ENCODE data around the gene ZNF30.
"Not testable (repeated sequence)": the region's sequence is repeated elsewhere in the genome, so short reads cannot be mapped to it uniquely, and the experiment has no call there.

Gene ZNF30

GRCh38 chr19:34926685-34927375, at the start of gene ZNF30:
TSS of gene ZNF30 (plus strand) at chr19:34926903. CDS start at chr19:34929948, 3,045 bp downstream.
- no peak within 1 kb of the TSS for H3K27ac Mint-ChIP-seq

GRCh38 chr19:34879563-34879962, 47.1 kb upstream of the ZNF30 start:
- no peak for DNase-seq (ENCODE audit: low spot score)
- no peak overlapping the region for H3K27ac Mint-ChIP-seq
- no peaks in the 10 kb centered on the region for H3K27me3 Mint-ChIP-seq (ENCODE audit: low read depth)
- peaks cover 15% of the 10 kb centered on the region for H3K9me3 Mint-ChIP-seq
- H3K4me3 Mint-ChIP-seq, result no peak overlapping the region
- no peaks in the 10 kb centered on the region for H3K36me3 Mint-ChIP-seq (ENCODE audit: low read depth)
- no peaks in the 10 kb centered on the region for H3K4me1 Mint-ChIP-seq (ENCODE audit: low read depth)

More at GRCh38 chr19:34926685-34927375, at the start of gene ZNF30:
- Mint-ChIP-seq H3K9me3 (peaks cover 8% of the 10 kb centered on the region), H3K4me3 (peak within 1 kb of the TSS; percentile 88), H3K36me3 (ENCODE audit: low read depth) (peaks cover 15% of the 10 kb centered on the region), H3K4me1 (ENCODE audit: low read depth) (peaks cover 8% of the 10 kb centered on the region), H3K27me3 (ENCODE audit: low read depth) (peaks cover 2% of the 10 kb centered on the region)
- peak; percentile 79 for DNase-seq (ENCODE audit: low spot score)

GRCh38 chr19:34880034-34880433, 46.7 kb upstream of the ZNF30 start:
- Mint-ChIP-seq H3K27me3 (ENCODE audit: low read depth) (no peaks in the 10 kb centered on the region), H3K4me3 (no peak overlapping the region), H3K27ac (no peak overlapping the region), H3K36me3 (ENCODE audit: low read depth) (no peaks in the 10 kb centered on the region), H3K4me1 (ENCODE audit: low read depth) (no peaks in the 10 kb centered on the region), H3K9me3 (peaks cover 20% of the 10 kb centered on the region)
- no peak for DNase-seq (ENCODE audit: low spot score)

GRCh38 chr19:34881982-34882381, 44.7 kb upstream of the ZNF30 start:
- peaks cover 32% of the 10 kb centered on the region for H3K9me3 Mint-ChIP-seq

GRCh38 chr19:34888091-34888490, 38.6 kb upstream of the ZNF30 start:
- Mint-ChIP-seq H3K4me1 (ENCODE audit: low read depth) (no peaks in the 10 kb centered on the region), H3K27me3 (ENCODE audit: low read depth) (no peaks in the 10 kb centered on the region), H3K4me3 (no peak overlapping the region), H3K36me3 (ENCODE audit: low read depth) (no peaks in the 10 kb centered on the region), H3K9me3 (peaks cover 28% of the 10 kb centered on the region), H3K27ac (no peak overlapping the region)
- no peak for DNase-seq (ENCODE audit: low spot score)

More at GRCh38 chr19:34881982-34882381, 44.7 kb upstream of the ZNF30 start:
- Mint-ChIP-seq H3K4me1 (ENCODE audit: low read depth) (no peaks in the 10 kb centered on the region), H3K36me3 (ENCODE audit: low read depth) (no peaks in the 10 kb centered on the region), H3K4me3 (no peak overlapping the region), H3K27ac (no peak overlapping the region), H3K27me3 (ENCODE audit: low read depth) (no peaks in the 10 kb centered on the region)
- DNase-seq (ENCODE audit: low spot score), result no peak

- Mint-ChIP-seq H3K9me3 (peaks cover 17% of the 10 kb centered on the region), H3K27ac (no peak overlapping the region), H3K36me3 (ENCODE audit: low read depth) (no peaks in the 10 kb centered on the region), H3K4me3 (no peak overlapping the region), H3K4me1 (ENCODE audit: low read depth) (no peaks in the 10 kb centered on the region), H3K27me3 (ENCODE audit: low read depth) (peaks cover 11% of the 10 kb centered on the region)
- no peak for DNase-seq (ENCODE audit: low spot score)
Observed at GRCh38 chr19:34900245-34900644, 26.5 kb upstream of the ZNF30 start.

GRCh38 chr19:34904664-34905527, 21.8 kb upstream of the ZNF30 start:
- Mint-ChIP-seq H3K27ac (no peak overlapping the region), H3K4me1 (ENCODE audit: low read depth) (no peaks in the 10 kb centered on the region), H3K4me3 (no peak overlapping the region), H3K27me3 (ENCODE audit: low read depth) (peaks cover 28% of the 10 kb centered on the region), H3K9me3 (peaks cover 19% of the 10 kb centered on the region), H3K36me3 (ENCODE audit: low read depth) (no peaks in the 10 kb centered on the region)
- DNase-seq (ENCODE audit: low spot score), result no peak

GRCh38 chr19:34910770-34911169, 15.9 kb upstream of the ZNF30 start:
- Mint-ChIP-seq H3K9me3 (peaks cover 5% of the 10 kb centered on the region), H3K4me1 (ENCODE audit: low read depth) (no peaks in the 10 kb centered on the region), H3K36me3 (ENCODE audit: low read depth) (no peaks in the 10 kb centered on the region), H3K27ac (no peak overlapping the region), H3K27me3 (ENCODE audit: low read depth) (peaks cover 12% of the 10 kb centered on the region), H3K4me3 (no peak overlapping the region)
- no peak for DNase-seq (ENCODE audit: low spot score)

GRCh38 chr19:34917144-34917543, 9.6 kb upstream of the ZNF30 start:
- not testable (repeated sequence) for H3K27me3 Mint-ChIP-seq (ENCODE audit: low read depth)

GRCh38 chr19:34918190-34918589, 8.5 kb upstream of the ZNF30 start:
- no peaks in the 10 kb centered on the region for H3K4me1 Mint-ChIP-seq (ENCODE audit: low read depth)
- no peak overlapping the region for H3K27ac Mint-ChIP-seq
- no peak overlapping the region for H3K4me3 Mint-ChIP-seq
- H3K9me3 Mint-ChIP-seq, result peaks cover 40% of the 10 kb centered on the region
- H3K27me3 Mint-ChIP-seq (ENCODE audit: low read depth), result no peaks in the 10 kb centered on the region
- no peaks in the 10 kb centered on the region for H3K36me3 Mint-ChIP-seq (ENCODE audit: low read depth)
- no peak for DNase-seq (ENCODE audit: low spot score)

More at GRCh38 chr19:34917144-34917543, 9.6 kb upstream of the ZNF30 start:
- not testable (repeated sequence) for H3K27ac Mint-ChIP-seq; H3K4me1 Mint-ChIP-seq (ENCODE audit: low read depth); H3K4me3 Mint-ChIP-seq; H3K36me3 Mint-ChIP-seq (ENCODE audit: low read depth); DNase-seq (ENCODE audit: low spot score)
- H3K9me3 Mint-ChIP-seq, result peaks cover 38% of the 10 kb centered on the region

GRCh38 chr19:34920090-34920786, 6.5 kb upstream of the ZNF30 start:
- H3K4me3 Mint-ChIP-seq; H3K27ac Mint-ChIP-seq; H3K36me3 Mint-ChIP-seq (ENCODE audit: low read depth); DNase-seq (ENCODE audit: low spot score); H3K27me3 Mint-ChIP-seq (ENCODE audit: low read depth); H3K4me1 Mint-ChIP-seq (ENCODE audit: low read depth): not testable (repeated sequence)
- peaks cover 46% of the 10 kb centered on the region for H3K9me3 Mint-ChIP-seq

- DNase-seq (ENCODE audit: low spot score), result no peak
- Mint-ChIP-seq H3K4me3 (no peak overlapping the region), H3K4me1 (ENCODE audit: low read depth) (peaks cover 8% of the 10 kb centered on the region), H3K27me3 (ENCODE audit: low read depth) (peaks cover 2% of the 10 kb centered on the region), H3K27ac (no peak overlapping the region), H3K36me3 (ENCODE audit: low read depth) (peaks cover 8% of the 10 kb centered on the region), H3K9me3 (peaks cover 13% of the 10 kb centered on the region)
Observed at GRCh38 chr19:34925278-34925855, 1.3 kb upstream of the ZNF30 start.

- H3K4me3 Mint-ChIP-seq, result peak overlapping the region; percentile 88
- no peak overlapping the region for H3K27ac Mint-ChIP-seq
Observed at GRCh38 chr19:34926361-34926684, 380 bp upstream of the ZNF30 start.

GRCh38 chr19:34932494-34932893, 5.8 kb downstream of the ZNF30 start:
- H3K9me3 Mint-ChIP-seq, result peaks cover 16% of the 10 kb centered on the region
- peaks cover 45% of the 10 kb centered on the region for H3K36me3 Mint-ChIP-seq (ENCODE audit: low read depth)
- DNase-seq (ENCODE audit: low spot score), result no peak
- H3K27ac Mint-ChIP-seq, result no peak overlapping the region
- no peak overlapping the region for H3K4me3 Mint-ChIP-seq
- H3K4me1 Mint-ChIP-seq (ENCODE audit: low read depth), result peaks cover 3% of the 10 kb centered on the region
- no peaks in the 10 kb centered on the region for H3K27me3 Mint-ChIP-seq (ENCODE audit: low read depth)

More at GRCh38 chr19:34926361-34926684, 380 bp upstream of the ZNF30 start:
- Mint-ChIP-seq H3K9me3 (peaks cover 8% of the 10 kb centered on the region), H3K27me3 (ENCODE audit: low read depth) (peaks cover 2% of the 10 kb centered on the region), H3K4me1 (ENCODE audit: low read depth) (peaks cover 8% of the 10 kb centered on the region), H3K36me3 (ENCODE audit: low read depth) (peaks cover 10% of the 10 kb centered on the region)
- DNase-seq (ENCODE audit: low spot score), result no peak

All from T-helper 2 cell treated with Interferon-gamma antibody and Interleukin-4, amounts not matched to agents 5 μg/mL and 100 μg/mL, for 36 hours (primary cell).